Activated CD4-positive, alpha-beta T cell treated with anti-CD3 and anti-CD28 coated beads for 24 hours (primary cell): Measurements from ENCODE around the gene ADARB1.

ENCODE experiments used
- DNase-seq, 2 donors: peaks; one replicate each; pipeline ENCODE4 v3.0.0-alpha.2; 2020; ENCODE audit warnings: low read depth in 2 of 2

Gene ADARB1

DNA sequence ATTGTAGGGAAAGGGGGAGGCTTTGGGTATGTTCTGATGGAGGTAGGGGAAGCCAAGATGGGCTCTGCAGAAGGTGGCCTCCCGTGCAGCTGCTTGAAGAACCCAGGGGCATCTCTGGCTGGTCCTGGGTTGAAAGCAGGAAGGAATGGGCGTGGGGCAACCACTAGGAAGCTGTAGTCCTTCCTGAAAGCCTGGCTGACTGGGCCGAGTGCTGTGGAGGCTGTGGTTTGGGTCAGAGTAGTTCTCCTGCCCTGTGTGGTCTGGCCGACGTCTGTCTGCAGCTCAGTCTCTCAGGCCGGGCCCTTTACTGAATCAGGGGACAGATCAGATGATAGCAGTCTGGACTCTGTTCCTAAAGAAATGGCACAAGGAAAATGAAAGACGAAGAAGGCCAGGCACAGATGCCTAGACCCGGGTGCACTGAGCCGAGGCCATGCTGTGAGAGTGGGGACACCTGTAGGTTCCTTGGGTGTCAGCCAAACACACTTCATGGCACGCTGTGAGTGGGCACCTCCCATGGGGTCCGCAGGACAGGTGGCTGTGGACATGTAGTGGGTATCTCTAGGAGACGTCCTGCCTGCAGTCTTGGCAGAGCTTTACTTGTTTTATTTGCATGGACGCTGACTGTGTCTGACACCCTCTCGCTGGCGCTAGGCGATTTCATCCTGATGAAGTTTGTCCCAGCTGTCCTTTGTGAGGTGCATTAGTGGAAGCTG is 126.4 kb downstream of the ADARB1 start:
- no peak for DNase-seq

DNA sequence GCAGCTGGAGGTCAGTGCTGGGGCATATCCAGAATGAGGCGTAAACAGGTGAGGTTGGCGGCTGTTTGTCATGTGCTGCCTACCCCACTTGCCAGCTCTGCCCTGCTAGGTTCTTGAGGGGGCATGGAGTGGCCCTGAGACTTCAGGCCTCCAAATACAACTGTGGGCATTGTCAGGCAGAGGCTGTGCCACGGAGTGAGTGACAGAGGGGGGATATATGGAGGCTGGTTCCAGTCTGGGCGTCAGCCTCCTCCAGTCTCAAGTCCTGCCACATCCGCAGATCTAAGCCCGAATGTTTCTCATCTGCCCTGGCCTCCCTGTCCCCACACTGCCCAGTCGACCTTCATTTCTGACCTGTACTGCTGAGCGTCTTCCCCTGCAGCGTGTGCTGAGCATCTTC is 128.0 kb downstream of the ADARB1 start:
- DNase-seq, result no peak

DNA sequence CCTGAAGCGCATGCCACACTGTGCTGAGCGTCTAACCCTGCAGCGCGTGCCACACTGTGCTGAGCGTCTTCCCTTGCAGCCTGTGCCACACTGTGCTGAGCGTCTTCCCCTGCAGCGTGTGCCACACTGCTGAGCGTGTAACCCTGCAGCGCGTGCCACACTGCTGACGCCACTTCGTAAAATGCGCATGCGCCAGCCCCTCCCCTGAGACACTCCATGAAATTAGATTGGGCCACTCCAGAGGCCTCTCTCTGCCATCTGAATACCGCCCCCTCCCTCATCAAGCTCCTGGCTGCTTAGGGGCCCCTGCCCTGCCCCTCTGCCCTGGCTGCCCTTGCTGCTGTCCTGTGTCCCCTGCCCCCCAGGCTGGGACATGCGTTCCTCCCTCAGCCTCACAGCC is 128.5 kb downstream of the ADARB1 start:
- no peak for DNase-seq

DNA sequence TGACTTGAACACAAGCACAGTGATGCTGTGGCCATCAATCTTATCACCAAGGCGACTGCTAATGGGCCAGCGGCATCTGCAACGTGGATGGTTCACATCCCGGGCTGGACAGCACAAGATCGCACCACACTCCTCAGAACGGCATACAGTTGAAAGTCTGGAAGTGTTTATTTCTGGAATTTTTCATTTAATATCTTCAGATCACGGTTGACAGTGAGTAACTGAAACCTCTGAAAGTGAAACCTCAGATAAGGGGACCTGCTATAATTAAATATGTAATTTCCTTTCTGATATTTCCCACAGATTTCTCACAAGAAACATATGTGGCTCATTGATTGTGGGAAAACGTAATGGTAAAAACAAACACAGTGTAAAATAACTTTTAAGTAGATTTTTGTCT is 129.6 kb downstream of the ADARB1 start:
- no peak for DNase-seq

DNA sequence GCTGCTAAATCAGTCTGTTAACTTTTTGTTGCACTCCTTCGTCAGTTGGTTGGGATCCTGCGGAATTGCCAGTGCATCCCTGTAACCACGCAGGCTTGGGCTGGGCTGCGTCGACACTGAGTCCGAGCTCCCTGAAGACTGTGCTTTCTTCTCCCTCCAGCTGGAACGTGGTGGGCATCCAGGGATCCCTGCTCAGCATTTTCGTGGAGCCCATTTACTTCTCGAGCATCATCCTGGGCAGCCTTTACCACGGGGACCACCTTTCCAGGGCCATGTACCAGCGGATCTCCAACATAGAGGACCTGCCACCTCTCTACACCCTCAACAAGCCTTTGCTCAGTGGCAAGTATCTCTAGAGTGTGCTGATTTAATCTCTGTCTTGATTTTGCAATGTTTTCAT is 130.0 kb downstream of the ADARB1 start:
- no peak for DNase-seq

DNA sequence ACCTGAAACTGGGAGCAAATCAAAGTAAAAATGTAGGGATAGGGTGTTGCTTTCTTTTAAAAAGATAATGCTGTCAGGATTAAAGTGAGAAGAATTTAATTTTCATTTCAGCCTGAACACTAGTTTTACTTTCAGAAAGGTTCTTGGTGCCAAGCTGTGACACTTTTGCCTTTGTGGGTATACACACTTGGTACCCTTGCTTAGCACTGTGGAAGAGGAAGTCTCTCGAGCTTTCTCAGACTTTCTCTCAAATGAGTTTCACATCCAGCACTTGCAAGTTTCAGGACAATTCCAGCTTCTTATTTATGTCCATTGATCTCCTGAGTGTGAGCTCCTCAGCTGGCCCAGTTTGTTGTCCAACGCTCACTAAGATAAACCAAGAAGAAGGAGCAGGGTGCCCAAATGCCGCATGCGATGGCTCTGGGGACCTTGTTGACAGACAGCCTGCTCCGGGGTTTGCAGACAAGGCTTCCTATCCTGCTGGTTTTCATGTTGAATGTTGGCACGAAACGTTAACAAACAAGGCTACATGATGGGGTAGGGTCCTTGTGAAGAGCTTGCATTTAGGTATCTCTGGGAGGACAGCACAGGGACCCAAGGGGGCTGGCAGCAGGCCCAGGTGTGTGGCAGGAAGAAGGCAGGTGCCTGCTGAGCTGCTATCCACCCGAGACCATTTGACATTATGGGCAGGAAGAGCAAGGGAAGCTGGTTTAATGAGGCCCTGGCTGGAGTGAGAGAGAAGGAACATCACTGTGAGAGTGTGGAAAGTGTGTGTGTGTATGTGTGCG is 133.7 kb downstream of the ADARB1 start:
- no peak for DNase-seq

DNA sequence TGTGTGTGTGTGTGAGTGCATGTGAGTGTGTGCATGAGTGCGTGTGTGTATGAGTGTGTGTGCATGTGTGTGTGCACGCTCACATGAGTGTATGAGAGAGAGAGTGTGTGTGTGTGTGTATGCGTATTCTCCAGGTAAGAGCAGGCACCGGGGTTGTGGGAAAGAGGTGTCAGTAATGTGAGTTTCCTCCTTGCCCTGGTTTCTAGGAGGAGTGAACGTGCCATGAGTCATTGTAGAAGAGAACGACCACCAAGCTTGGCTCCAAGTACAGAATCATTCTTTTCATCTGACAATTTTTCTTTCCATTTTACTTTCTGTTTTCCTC is 134.2 kb downstream of the ADARB1 start:
- no peak for DNase-seq

DNA sequence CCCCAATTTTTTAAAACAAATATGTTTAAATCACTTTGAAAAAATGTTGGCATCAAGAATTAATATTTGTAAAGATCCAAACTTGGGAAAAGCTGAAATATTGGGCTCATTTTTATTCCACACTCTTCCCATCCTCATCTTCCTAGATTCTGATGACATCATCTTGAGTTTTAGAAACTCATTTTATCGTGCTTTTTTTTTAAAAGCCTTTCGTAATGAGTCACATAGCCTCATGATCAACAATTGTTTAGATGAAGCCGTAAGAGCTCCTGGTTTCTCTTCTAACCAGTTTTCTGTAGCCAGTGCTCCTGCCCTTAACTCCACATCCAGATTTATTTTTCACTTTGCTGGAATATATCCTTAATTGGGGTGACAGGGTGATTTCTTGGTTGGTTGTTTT is 134.7 kb downstream of the ADARB1 start:
- no peak for DNase-seq

DNA sequence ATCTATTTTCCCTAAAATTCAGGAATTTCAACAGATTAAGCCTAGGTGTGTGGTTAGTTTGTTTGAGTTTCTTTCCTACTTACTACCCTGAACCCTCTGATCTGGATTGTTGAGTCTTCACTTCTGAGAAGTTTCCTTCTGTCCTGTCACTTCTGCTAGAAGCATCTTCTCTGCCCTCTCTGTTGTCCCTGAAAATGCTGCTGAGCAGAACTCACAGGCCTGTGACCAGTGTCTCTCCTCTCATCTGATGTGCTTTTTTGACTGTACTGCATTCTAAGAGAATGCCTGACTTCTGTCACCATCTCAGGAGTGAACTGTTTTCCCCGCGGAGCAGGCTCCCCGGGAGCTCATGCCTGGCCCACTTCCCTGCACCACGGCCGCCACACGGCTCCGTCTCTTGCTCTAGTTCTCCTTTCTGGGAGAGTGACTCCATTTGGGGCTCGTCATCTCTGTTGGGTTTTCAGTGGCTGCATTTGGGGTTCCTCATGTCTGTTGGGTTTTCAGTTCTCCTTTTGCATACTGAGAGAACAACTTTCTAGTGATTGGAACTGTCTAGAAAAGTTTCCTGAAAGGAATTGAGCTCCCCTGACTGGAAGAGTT is 135.4 kb downstream of the ADARB1 start:
- DNase-seq, result no peak

DNA sequence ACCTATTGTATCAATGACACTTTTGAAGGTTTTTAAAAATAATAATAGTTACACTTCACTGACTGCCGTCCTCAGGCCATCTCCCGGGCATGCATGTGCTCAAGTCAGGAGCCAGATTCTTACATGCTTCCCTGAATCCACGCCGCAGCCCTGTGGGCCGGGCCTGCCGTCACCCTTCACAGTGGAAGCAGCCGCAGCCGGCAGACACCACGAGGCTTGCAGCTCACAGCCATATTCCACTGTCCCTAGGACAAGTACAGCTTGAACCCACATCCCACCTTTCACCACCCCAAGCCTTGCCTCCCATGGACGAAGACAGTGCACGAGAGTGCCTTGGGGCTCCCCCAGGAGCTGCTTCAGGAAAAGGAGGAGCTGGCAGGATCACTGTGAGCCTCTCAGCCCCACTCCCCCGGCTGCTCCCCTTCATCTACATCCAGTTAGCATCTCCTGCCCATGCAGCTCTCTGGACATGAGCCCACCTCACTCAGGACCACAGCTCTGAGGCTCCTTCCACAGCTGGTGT is 136.1 kb downstream of the ADARB1 start:
- DNase-seq, result no peak

DNA sequence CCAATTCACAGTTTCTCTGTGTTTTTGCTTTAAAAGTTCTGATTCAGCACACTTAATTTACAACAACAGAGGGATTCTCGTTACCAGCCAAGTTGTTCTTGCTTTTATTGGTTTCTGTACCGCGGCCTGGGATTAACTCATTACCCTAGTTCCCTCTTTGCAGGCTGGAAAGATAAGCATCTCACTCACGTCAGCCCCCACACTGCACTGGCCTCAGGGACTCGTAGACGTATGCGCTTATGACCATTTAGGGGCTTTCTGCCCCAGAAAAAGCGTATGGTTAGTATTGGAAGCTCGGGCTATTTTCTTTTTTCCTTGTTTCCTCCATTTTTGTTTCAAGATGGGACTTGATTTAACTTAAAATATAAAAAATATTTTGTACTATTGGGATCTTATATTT is 137.3 kb downstream of the ADARB1 start:
- no peak for DNase-seq

DNA sequence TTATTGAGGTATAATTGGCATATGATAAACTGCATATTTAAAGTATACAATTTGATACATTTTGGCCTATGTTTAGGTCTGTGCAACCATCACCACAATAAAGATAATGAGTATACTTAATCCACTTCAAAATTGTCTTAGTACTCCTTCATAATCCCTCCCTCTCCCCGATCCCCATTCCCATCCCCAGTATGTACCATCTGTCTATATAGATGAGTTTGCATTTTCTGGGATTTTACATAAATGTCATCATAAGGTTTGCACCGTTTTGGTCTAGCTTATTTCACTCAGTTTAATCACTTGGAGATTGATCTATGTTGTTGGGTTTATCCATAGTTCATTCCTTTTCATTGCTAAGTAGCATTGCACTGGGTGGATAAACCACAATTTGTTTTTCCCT is 139.0 kb downstream of the ADARB1 start:
- DNase-seq, result no peak

DNA sequence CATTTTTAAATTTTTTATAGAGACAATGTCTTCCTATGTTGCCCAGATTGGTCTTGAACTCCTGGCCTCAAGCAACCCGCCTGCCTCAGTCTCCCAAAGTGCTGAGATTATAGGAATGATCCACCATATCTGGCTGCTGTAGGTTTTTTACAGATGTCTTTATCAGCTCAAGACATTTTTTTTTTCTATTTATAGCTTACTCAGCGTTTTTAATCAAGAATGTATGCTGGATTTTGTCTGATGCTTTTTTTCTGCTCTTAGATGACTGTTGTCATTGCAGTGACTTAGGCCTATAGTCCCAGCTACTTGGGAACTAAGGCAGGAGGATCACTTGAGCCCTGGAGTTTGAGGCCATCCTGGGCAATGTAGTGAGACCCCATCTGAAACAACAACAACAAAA is 140.8 kb downstream of the ADARB1 start:
- DNase-seq, result no peak

DNA sequence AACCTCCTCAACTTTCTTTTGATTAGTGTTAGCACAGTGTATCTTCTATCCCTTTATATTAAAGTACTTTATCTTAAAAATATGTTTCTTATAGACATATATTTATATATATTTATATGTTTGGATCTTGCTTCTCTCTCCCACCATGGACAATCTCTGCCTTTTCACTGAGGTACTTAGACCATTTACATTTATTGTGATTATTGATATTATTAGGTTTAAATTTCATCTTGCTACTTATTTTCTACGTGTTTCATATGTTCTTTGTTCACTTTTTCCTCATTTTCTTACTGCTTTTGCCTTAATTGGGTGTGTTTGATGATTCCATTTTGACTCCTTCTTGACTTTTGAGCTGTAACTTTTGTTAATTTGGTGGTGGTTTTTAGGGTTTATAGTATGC is 142.6 kb downstream of the ADARB1 start:
- DNase-seq, result no peak

DNA sequence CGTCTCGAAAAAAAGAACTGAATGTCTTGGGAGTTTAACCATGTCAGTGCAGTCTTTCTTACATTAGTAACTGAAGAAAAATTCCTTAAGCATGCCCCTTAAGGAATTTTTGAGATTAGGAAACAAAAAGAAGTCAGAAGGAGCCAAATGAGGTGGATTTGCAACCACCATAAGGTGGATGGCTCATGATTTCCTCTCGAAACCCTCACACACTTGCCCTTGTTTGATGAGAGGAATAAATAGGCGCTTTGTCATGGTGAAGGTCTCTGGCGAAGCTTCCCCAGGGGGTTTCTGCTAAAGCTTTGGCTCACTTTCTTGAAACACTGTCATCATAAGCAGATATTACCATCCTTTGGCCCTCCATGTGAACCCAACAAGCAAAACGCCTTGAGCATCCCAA is 145.1 kb downstream of the ADARB1 start:
- DNase-seq, result no peak

DNA sequence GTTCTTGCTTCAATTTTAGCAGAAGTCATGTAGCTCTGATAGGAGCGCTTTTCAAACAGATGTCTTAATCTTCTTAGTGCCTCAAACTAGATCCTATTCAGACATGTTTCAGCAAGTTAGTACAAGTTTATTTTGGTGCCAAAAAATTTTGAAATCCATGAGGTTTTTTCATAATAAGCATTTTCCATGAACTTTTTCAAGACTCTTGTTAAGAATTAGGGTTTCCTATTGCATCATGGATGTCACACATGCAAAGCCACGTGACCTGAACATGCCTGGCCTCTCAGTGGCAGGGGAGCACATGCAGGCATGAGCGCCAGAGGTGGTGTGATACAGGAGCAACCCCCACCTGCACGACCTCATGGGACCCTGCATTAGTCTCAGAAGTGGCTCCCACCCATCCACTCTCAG is 145.7 kb downstream of the ADARB1 start:
- DNase-seq, result no peak

DNA sequence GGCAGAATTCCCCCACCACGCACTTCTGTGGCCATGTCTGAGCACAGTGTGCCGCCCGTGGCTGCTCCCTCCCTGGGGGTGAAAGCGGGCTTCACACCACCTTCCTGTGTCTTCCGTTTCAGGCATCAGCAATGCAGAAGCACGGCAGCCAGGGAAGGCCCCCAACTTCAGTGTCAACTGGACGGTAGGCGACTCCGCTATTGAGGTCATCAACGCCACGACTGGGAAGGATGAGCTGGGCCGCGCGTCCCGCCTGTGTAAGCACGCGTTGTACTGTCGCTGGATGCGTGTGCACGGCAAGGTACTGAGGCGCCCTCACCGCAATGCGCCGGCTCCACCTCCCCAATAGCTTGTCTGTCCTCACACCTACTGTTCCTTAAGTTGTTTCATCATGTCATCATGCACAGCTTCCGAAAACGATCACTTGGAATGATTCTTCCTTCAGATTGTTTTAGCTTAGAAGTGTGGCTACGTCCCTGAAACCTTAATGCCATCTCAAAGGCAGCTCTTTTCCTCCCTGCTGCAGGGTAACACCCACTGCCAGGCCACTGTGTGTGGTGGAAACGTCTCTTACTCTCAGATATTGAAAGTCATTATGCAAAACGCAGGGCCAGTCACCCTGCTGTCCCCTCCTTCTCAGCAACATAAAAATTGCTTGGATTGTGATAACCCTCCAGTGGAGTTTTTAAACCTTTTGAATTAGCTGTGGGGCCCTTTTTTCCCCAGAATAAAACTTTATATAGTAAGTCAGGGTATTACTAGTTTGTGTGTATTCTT is 146.5 kb downstream of the ADARB1 start:
- no peak for DNase-seq

DNA sequence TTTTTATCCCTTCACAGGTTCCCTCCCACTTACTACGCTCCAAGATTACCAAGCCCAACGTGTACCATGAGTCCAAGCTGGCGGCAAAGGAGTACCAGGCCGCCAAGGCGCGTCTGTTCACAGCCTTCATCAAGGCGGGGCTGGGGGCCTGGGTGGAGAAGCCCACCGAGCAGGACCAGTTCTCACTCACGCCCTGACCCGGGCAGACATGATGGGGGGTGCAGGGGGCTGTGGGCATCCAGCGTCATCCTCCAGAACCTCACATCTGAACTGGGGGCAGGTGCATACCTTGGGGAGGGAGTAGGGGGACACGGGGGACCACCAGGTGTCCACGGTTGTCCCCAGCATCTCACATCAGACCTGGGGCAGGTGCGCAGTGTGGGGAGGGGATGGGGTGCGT is 147.6 kb downstream of the ADARB1 start:
- DNase-seq, result no peak

DNA sequence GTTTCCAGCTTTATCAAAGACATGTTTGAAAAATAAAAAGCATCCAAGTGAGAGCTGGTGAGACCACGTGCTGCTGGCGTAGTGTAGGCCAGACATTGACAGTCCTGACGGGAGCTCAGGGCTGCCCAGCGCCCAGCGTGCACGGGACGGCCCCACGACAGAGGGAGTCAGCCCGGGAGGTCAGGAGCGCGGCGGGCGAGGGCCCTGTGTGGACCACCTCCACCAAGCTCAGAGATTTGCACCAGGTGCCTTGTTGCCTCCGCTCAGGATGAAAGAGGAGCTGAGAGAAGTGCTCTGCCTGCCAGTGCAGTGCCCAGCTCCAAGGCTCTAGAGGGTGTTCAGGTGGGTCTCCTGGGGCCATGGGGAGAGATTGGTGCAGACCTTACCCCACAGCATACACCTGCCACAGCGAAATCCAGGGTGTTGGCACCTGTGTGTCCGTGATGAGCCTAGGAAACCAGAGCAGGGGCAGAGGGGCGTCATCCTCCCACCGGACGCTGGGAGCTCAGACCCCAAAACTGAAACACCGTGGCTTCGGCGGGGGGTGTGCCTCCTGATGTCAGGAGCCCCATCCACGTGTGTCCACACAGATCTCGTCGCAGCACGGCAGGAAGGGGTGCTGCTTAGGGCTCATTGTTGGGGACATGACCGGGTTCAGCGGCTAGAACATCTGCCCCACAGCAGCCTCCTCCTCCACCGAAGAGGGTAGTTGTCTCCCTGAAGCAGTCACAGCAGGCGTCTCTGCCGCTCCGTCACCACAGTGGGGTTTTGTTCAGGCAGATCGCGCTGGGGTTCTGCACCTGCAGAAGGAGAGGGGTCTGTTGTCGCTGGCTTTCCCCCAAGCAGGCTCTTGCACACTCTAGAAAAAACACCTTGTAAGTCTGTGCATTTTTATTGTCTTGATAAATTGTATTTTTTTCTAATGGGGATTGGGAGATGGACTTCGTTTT is 149.1 kb downstream of the ADARB1 start:
- no peak for DNase-seq

DNA sequence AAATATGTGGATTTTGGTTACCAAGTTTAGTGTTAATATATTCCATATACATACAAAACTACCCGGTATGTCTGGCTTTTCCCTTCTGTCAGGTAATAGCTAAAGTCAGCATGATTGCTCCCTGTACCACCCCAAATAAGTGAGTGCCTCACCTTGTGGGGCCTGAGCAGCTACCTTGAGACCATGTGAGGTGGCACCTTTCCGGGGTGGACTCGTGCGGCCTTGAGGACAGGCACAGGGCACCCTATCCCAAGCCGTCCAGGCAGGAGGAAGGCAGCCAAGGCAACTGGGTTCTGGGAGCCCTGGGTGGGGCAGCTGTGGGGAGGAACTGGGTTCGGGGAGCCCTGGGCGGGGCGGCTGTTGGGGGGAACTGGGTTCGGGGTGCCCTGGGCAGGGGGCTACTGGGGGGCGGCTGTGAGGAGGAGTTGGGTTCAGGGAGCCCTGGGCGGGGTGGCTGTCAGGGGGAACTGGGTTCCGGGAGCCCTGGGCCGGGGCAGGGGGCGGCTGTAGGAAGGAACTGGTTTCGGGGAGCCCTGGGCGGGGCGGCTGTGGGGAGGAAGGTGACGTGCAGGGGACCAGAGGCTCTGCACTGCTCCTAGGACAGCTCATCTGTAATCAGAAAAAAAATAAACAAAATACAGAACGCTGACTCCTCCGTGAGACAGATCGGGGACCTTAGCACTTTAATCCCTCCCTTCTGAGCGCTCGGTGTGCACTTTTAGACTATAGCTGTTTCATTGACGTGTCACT is 150.0 kb downstream of the ADARB1 start:
- DNase-seq, result no peak
